Fibroblast of lung (primary cell): ENCODE results near the gene MYADM.

Experiments
- CTCF ChIP-seq, 2 donors: IDR thresholded peaks in 1 of 2; conservative IDR thresholded peaks in 1 of 2; 1 replicate in 1 of 2; 2 replicates in 1 of 2; pipeline ENCODE4 v1.5.1; 2011 to 2012; ENCODE audit warnings: low read length in 2 of 2, control low read depth in 1 of 2, inconsistent platforms in 1 of 2, low read depth in 1 of 2, mild to moderate bottlenecking in 1 of 2
- EZH2 ChIP-seq: IDR thresholded peaks from 2 replicates; pipeline ENCODE4 v1.5.1; 2012; ENCODE audit warnings: low read length, control low read depth, mild to moderate bottlenecking; ENCODE audit errors: missing control alignments

GRCh38 chr19:53905787-53906186 is 38.1 kb downstream of the MYADM start:
- TF ChIP-seq EZH2 (no peak), CTCF (conservative IDR thresholded peaks at IDR 0.05 in 1 of 2, IDR thresholded peaks at IDR 0.05 in 1 of 2; ENCODE audit: low read depth in 1 of 2, low read length in 2 of 2) (no peak)
